Astrocyte (in vitro differentiated cells and primary cell): Measurements from ENCODE around the gene FAM200B.

Source experiments
- CTCF ChIP-seq: IDR thresholded peaks from 2 replicates; pipeline ENCODE4 v1.5.1; 2011; ENCODE audit warnings: low read depth, mild to moderate bottlenecking, inconsistent platforms, low read length, moderate library complexity; ENCODE audit not compliant: insufficient read depth
- EZH2 ChIP-seq: IDR thresholded peaks from 2 replicates; pipeline ENCODE4 v1.6.1; 2012; ENCODE audit warnings: mild to moderate bottlenecking, low read length, inconsistent platforms; ENCODE audit not compliant: insufficient read depth

GRCh38 chr4:15717657-15718416, 36.2 kb downstream of the FAM200B start:
- no peak for TF ChIP-seq CTCF
- TF ChIP-seq EZH2 = no peak
